ENCODE results near the gene RBM47.

DNA sequence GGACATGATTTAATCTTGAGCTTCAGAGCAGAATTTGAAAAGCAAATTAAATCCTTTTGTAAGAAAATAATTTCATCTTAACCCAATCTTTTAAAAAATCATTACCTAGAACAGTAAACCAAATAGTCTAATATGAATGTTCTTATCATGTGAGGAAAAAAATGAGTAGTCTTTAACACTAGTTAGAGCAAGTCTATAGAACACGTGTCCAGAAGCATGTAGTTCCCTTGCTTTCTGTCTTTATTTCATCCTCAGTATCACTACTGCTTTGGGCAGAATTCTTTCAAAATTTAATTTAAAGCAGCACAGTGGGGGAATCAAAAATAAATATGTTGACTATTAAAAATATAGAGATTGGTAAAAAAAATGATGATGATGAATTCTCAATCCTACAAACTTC lies 2.1 kb downstream of the RBM47 start:
- TF ChIP-seq, protein P1, sequence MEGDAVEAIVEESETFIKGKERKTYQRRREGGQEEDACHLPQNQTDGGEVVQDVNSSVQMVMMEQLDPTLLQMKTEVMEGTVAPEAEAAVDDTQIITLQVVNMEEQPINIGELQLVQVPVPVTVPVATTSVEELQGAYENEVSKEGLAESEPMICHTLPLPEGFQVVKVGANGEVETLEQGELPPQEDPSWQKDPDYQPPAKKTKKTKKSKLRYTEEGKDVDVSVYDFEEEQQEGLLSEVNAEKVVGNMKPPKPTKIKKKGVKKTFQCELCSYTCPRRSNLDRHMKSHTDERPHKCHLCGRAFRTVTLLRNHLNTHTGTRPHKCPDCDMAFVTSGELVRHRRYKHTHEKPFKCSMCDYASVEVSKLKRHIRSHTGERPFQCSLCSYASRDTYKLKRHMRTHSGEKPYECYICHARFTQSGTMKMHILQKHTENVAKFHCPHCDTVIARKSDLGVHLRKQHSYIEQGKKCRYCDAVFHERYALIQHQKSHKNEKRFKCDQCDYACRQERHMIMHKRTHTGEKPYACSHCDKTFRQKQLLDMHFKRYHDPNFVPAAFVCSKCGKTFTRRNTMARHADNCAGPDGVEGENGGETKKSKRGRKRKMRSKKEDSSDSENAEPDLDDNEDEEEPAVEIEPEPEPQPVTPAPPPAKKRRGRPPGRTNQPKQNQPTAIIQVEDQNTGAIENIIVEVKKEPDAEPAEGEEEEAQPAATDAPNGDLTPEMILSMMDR (IDR thresholded peaks at IDR 0.05), result no peak
- TF ChIP-seq POLR2A (IDR thresholded peaks at IDR 0.05), result no peak

Data from Peyer's patch (tissue), 4 donors.